Left ventricle myocardium inferior (tissue), 1 donor: ENCODE results near the gene ISLR2. TPM values are rescaled to one million over a fixed set of nuclear protein-coding genes. Genes with fewer than 3 reads are reported as not detected.
A peak's percentile ranks its signal among the peaks of the same experiment; 100 is the strongest.

Experiments used
- DNase-seq: peaks from one replicate; pipeline ENCODE4 v3.0.0-alpha.2; 2020
- H3K27ac ChIP-seq: fragments of 200-600 bp; replicated peaks from 2 replicates; pipeline ENCODE4 v1.8.0; 2021
- H3K27me3 ChIP-seq: fragments of 200-600 bp; 2 replicates; pipeline ENCODE4 v1.8.0; 2021; ENCODE audit warnings: low read depth
- H3K36me3 ChIP-seq: fragments of 200-600 bp; 2 replicates; pipeline ENCODE4 v1.8.0; 2021
- H3K4me1 ChIP-seq: fragments of 200-600 bp; 2 replicates; pipeline ENCODE4 v1.8.0; 2021
- H3K4me3 ChIP-seq: fragments of 200-600 bp; 2 replicates; pipeline ENCODE4 v1.8.0; 2021; ENCODE audit warnings: mild to moderate bottlenecking, moderate library complexity
- H3K9me3 ChIP-seq: fragments of 200-600 bp; replicated peaks from 2 replicates; pipeline ENCODE4 v1.8.0; 2021
- CTCF ChIP-seq: fragments of 200-600 bp; IDR thresholded peaks from 2 replicates; pipeline ENCODE4 v1.8.0; 2021; ENCODE audit warnings: antibody characterized with exemption, mild to moderate bottlenecking, borderline replicate concordance
- intact Hi-C: fragments of 100-400 bp; cut with micrococcal nuclease; formaldehyde crosslinking; loops from one replicate; pipeline ENCODE4 v1.11.0; 2022
- total RNA-seq: library from RNA; stranded (reverse); fragmentation: NEBNext Ultra II Directional; extraction: Animal tissue kit (Norgen Biotek cat#: 25700); gene quantifications from one replicate; pipeline ENCODE4 v1.2.1, GENCODE V29; 2021
- donor health status: DM: no; HTN: yes; CAD: no; lungs with severe emphysema.

Gene ISLR2
- total RNA-seq, 1 donor from 2014 or later = 2.6 TPM

- TF ChIP-seq CTCF = no peak
- Histone ChIP-seq H3K4me3 (peak overlapping the region; percentile 60), H3K4me1 (peaks cover 77% of the 10 kb centered on the region), H3K27me3 (no peaks in the 10 kb centered on the region), H3K9me3 (no peaks in the 10 kb centered on the region), H3K27ac (no peak overlapping the region), H3K36me3 (no peaks in the 10 kb centered on the region)
- no peak for DNase-seq
- intact Hi-C loops = no loop called here
These were observed 45.1 kb downstream of the ISLR2 start for GRCh38 chr15:74175271-74176191.

- H3K9me3 ChIP-seq = no peaks in the 10 kb centered on the region
- TF ChIP-seq CTCF = no peak
- intact Hi-C loops = no loop called here
- H3K4me3 ChIP-seq = no peak overlapping the region
- no peaks in the 10 kb centered on the region for H3K27me3 ChIP-seq
- DNase-seq = peak; percentile 10
- no peak overlapping the region for H3K27ac ChIP-seq
- peaks cover 84% of the 10 kb centered on the region for H3K4me1 ChIP-seq
- H3K36me3 ChIP-seq = no peaks in the 10 kb centered on the region
These were observed 46.2 kb downstream of the ISLR2 start for GRCh38 chr15:74176262-74177214.

GRCh38 chr15:74178326-74179100 lies 48.1 kb downstream of the ISLR2 start:
- Histone ChIP-seq H3K4me1 (peaks cover 67% of the 10 kb centered on the region), H3K27ac (peak overlapping the region; percentile 83), H3K27me3 (no peaks in the 10 kb centered on the region), H3K36me3 (no peaks in the 10 kb centered on the region), H3K4me3 (no peak overlapping the region), H3K9me3 (no peaks in the 10 kb centered on the region)
- no peak for TF ChIP-seq CTCF
- intact Hi-C loops = no loop called here
- DNase-seq = no peak

GRCh38 chr15:74179101-74179841 lies 48.9 kb downstream of the ISLR2 start:
- H3K4me1 ChIP-seq = peaks cover 59% of the 10 kb centered on the region
- no peaks in the 10 kb centered on the region for H3K36me3 ChIP-seq
- peak overlapping the region; percentile 11 for H3K4me3 ChIP-seq
- peak; percentile 78 for DNase-seq
- H3K9me3 ChIP-seq = no peaks in the 10 kb centered on the region
- no peak for TF ChIP-seq CTCF
- no peaks in the 10 kb centered on the region for H3K27me3 ChIP-seq
- intact Hi-C loops = no loop called here
- peak overlapping the region; percentile 83 for H3K27ac ChIP-seq
